PC-9 (cell line): ENCODE data around the gene TAS2R14.

Experiments used
- EZH2 ChIP-seq: fragments of 200-600 bp; sonication (generic); IDR thresholded peaks from 2 replicates; pipeline ENCODE4 v1.8.0; 2017; ENCODE audit warnings: antibody characterized with exemption, low read depth
- TF ChIP-seq, protein P1 (sequence below): fragments of 200-600 bp; sonication (generic); conservative IDR thresholded peaks from 2 replicates; pipeline ENCODE4 v1.6.1; 2017; ENCODE audit warnings: mixed run types, antibody characterized with exemption, mild to moderate bottlenecking, moderate library complexity

DNA sequence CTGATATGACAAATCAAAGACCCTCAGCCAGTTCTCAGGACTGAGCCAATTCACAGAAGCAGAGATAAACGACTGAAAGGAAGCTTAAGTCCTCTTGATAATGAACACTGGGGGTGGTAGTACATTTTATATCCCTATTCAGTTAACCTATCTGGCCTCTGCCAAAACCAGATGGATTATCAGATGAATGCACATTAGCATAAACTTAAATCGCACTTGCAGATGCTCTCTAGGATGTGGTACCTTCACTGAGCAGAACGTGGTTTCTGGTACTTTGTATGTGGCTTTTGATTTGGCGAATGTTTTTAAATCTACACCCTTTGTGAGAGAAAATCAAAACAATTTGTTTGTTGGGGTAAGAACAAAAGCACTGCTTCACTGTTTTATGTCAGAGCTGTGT lies 21.1 kb upstream of the TAS2R14 start:
- TF ChIP-seq, protein P1, sequence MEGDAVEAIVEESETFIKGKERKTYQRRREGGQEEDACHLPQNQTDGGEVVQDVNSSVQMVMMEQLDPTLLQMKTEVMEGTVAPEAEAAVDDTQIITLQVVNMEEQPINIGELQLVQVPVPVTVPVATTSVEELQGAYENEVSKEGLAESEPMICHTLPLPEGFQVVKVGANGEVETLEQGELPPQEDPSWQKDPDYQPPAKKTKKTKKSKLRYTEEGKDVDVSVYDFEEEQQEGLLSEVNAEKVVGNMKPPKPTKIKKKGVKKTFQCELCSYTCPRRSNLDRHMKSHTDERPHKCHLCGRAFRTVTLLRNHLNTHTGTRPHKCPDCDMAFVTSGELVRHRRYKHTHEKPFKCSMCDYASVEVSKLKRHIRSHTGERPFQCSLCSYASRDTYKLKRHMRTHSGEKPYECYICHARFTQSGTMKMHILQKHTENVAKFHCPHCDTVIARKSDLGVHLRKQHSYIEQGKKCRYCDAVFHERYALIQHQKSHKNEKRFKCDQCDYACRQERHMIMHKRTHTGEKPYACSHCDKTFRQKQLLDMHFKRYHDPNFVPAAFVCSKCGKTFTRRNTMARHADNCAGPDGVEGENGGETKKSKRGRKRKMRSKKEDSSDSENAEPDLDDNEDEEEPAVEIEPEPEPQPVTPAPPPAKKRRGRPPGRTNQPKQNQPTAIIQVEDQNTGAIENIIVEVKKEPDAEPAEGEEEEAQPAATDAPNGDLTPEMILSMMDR = no peak
- no peak for TF ChIP-seq EZH2
